ENCODE results near the gene RCAN3.
A peak's percentile ranks its signal among the peaks of the same experiment; 100 is the strongest.
"Not testable (repeated sequence)": the region's sequence is repeated elsewhere in the genome, so short reads cannot be mapped to it uniquely, and the experiment has no call there.

The RCAN3 gene

GRCh38 chr1:24502709-24503058 lies at the start of gene RCAN3:
Gene RCAN3 (plus strand): TSS chr1:24502836. CDS start chr1:24514373, 11,537 bp downstream.
- DNase-seq = peak; percentile 89

GRCh38 chr1:24452922-24453485 lies 49.6 kb upstream of the RCAN3 start:
- DNase-seq = no peak

GRCh38 chr1:24454673-24455072 lies 48.0 kb upstream of the RCAN3 start:
- DNase-seq = no peak

GRCh38 chr1:24455272-24455671 lies 47.4 kb upstream of the RCAN3 start:
- DNase-seq = no peak

- DNase-seq = no peak
These were observed 44.8 kb upstream of the RCAN3 start for GRCh38 chr1:24457866-24458265.

- no peak for DNase-seq
These were observed 42.9 kb upstream of the RCAN3 start for GRCh38 chr1:24459551-24460266.

- DNase-seq = not testable (repeated sequence)
These were observed 40.5 kb upstream of the RCAN3 start for GRCh38 chr1:24462128-24462527.

GRCh38 chr1:24463776-24464735 lies 38.6 kb upstream of the RCAN3 start:
- DNase-seq = no peak

GRCh38 chr1:24465099-24465498 lies 37.5 kb upstream of the RCAN3 start:
- no peak for DNase-seq

GRCh38 chr1:24465638-24466037 lies 37.0 kb upstream of the RCAN3 start:
- no peak for DNase-seq

GRCh38 chr1:24468685-24469316 lies 33.8 kb upstream of the RCAN3 start:
- no peak for DNase-seq

GRCh38 chr1:24470592-24470991 lies 32.0 kb upstream of the RCAN3 start:
- DNase-seq = no peak

- DNase-seq = no peak
These were observed 29.9 kb upstream of the RCAN3 start for GRCh38 chr1:24472527-24473251.

GRCh38 chr1:24474193-24474592 lies 28.4 kb upstream of the RCAN3 start:
- no peak for DNase-seq

- no peak for DNase-seq
These were observed 26.9 kb upstream of the RCAN3 start for GRCh38 chr1:24475700-24476099.

GRCh38 chr1:24476571-24476970 lies 26.1 kb upstream of the RCAN3 start:
- no peak for DNase-seq

GRCh38 chr1:24477309-24477708 lies 25.3 kb upstream of the RCAN3 start:
- no peak for DNase-seq

GRCh38 chr1:24481101-24481500 lies 21.5 kb upstream of the RCAN3 start:
- DNase-seq = peak; percentile 67

GRCh38 chr1:24481843-24482610 lies 20.6 kb upstream of the RCAN3 start:
- DNase-seq = peak; percentile 33

GRCh38 chr1:24483441-24483840 lies 19.2 kb upstream of the RCAN3 start:
- no peak for DNase-seq

- DNase-seq = no peak
These were observed 18.4 kb upstream of the RCAN3 start for GRCh38 chr1:24484199-24484598.
